AG09319 (cell line): ENCODE results near the gene OR52N5.

Experiments
- DNase-seq: peaks from one replicate; pipeline ENCODE4 v3.0.0-alpha.2; 2010; ENCODE audit warnings: low read depth; ENCODE audit errors: extremely low read depth
- TF ChIP-seq, protein P1 (sequence below): IDR thresholded peaks from 2 replicates; pipeline ENCODE4 v1.5.1; 2011; ENCODE audit warnings: low read depth, mild to moderate bottlenecking, inconsistent platforms, low read length, moderate library complexity

OR52N5 gene

DNA sequence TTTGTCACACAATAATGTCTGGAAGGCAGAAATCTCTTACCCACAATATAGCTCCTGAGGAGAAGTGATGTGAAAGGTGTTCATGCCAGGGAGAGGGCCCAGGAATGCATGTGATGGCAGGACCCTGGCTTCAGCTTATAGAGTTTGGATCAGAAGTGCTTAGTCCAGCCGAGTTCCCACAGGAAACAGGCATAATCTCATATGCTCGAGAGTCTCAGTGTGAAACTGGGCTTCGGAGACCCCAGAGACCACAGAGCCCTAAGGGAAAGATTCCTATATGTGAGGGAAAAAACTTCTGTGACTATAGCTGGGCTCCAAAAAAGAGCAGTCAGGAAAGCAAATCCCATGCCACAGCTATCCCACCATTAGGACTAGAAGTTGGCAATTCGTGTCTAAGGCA, at the start of gene OR52N5:
Gene OR52N5, minus strand, starts transcription at position 101 of the 400 bp plus-strand sequence. CDS start 4,721 bp downstream, outside the sequence.
- no peak for DNase-seq
- TF ChIP-seq, protein P1, sequence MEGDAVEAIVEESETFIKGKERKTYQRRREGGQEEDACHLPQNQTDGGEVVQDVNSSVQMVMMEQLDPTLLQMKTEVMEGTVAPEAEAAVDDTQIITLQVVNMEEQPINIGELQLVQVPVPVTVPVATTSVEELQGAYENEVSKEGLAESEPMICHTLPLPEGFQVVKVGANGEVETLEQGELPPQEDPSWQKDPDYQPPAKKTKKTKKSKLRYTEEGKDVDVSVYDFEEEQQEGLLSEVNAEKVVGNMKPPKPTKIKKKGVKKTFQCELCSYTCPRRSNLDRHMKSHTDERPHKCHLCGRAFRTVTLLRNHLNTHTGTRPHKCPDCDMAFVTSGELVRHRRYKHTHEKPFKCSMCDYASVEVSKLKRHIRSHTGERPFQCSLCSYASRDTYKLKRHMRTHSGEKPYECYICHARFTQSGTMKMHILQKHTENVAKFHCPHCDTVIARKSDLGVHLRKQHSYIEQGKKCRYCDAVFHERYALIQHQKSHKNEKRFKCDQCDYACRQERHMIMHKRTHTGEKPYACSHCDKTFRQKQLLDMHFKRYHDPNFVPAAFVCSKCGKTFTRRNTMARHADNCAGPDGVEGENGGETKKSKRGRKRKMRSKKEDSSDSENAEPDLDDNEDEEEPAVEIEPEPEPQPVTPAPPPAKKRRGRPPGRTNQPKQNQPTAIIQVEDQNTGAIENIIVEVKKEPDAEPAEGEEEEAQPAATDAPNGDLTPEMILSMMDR = no peak

DNA sequence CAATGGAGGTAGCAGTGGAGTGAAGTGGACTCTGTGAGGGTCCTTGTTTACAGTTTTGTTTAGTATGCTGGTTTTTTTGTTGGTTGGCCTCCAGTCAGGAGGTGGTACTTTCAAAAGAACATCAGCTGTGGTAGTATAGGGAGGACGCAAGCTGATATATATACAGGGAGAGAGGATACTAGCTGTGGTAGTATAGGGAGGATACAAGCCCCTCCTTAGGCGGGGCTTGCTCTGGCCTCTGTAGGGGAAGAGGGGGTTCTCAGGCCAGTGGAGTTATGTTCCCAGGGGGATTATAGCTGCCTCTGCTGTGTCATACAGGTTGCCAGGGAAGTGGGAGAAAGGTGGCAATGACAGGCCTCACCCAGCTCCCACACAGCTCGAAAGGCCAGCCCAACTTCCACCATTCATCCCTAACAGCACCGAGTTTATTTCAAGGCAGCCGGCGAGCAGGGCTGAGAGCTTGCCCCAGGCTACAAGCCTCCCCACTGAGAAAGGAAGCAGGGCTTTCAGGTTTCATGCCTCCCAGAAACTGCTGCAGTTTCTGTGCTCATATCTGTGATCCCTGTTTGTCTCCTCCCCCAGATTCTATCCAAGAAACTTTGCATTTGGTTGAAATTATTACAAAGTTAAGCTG, 48.2 kb upstream of the OR52N5 start:
- TF ChIP-seq, protein P1 = no peak
- DNase-seq = no peak

DNA sequence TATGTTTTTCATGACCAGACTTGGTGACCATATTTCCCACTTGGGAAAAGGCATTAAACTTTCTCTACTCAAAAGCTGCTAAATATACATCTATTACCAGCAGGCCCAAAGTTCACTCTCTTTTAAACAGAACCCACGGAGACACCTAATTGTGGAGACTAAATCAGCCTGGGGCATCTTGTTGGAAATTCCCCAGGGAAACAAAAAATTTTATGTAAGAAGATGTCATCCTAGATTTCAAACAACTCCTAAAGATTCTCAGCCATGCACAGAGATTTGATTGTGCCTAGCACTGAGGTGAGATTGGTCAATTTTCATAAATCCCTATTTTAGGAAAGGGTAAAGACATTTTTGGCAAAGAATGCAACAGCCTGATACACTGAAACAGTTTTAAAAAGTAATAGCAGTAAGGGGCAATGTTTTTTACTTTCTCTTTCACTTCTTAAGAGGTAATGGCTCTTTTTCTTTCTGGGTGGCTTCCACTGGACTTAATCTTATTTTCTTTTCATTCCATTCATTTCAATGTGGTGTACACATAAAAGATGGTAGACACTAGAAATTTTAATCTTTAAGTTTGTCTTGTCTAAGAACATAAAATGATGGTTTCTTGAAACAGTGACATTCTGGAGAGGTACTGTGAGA, 35.2 kb upstream of the OR52N5 start:
- DNase-seq = no peak
- TF ChIP-seq, protein P1 = no peak

DNA sequence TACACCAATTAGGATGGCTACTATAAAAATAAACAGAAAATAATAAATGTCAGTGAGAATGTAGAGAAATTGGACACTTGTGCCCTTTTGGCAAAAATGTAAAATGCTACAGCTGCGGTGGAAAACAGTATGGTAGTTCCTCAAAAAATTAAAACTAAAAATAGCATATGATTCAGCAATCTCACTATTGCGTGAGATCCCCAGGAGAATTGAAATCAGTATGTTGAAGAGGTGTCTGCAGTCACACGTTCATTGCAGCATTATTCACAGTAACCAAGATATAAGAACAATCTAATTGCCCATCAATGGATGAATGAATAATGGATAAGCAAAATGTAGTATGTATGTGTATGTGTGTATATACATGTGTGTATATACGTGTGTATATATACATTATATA, 32.4 kb upstream of the OR52N5 start:
- DNase-seq = no peak

DNA sequence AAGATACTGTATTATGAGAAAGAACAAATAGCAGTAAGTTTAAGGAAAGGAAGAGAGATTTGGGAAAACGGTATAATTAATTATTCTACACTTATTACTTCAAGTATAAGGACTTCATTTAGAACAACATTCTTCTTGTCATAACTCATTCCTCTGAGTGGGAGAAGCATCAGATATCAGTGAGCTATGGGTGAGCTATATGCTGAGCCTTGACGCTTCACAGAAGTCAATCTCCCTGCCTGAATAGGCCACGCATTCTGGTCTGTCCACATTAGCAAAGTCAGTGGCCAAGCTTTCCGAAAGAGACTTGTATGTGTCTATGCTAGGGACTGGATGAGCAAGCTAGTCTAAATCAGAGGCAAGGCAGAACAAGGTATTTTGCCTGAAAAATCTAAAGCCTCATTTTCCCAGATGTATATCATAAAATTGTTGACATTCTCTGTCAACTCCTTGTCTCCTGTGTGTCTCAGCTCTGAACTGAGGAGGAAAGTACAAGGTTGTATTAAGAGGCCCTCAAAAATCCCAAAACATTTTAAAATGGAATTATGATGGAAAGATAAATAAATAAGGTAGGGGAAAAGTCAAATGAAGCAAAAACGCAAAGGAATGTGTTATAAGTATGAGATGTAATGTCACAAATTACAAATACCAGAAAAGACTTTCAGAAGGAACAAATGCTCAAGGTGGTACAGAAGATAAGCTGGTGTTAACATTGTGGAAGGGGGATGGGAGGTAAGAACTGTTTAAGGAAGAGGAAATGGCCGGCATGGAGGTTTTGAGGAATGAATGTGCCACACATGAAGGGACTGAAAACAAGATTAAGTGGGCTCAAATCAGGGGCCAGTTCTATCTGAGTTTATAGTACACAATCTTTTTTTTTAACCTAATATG, 27.0 kb upstream of the OR52N5 start:
- TF ChIP-seq, protein P1 = no peak

More for the DNA sequence above, 32.4 kb upstream of the OR52N5 start:
- TF ChIP-seq, protein P1 = no peak

DNA sequence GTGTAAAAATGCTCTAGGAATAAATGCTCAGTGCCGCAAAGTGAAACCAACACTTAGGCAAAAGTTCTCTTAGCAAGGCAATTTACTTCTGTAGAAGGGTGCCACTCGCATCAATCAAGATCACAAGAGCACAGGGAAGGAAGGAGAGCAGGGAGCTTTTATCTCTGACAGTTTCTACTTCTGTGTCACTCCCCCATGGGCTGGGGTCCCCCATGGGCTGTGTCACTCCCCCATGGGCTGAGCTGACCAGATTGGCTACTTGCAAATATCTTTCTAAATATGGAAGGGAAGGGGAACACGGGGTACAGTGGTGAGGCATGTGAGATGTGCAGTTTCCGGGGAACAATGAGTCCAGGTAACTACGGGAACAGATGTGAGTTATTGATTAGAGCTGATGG, 26.0 kb upstream of the OR52N5 start:
- DNase-seq = no peak
- TF ChIP-seq, protein P1 = no peak

More for the DNA sequence above, 27.0 kb upstream of the OR52N5 start:
- no peak for DNase-seq
